Stimulated activated CD4-positive, alpha-beta T cell treated with anti-CD3 and anti-CD28 coated beads, Interleukin-1b, Interleukin-23, amount 100 ng/mL, for 1 hour (primary cell): ENCODE results near the gene HMGCLL1.

Experiments
- DNase-seq, 2 donors: peaks; one replicate each; pipeline ENCODE4 v3.0.0-alpha.2; 2020; ENCODE audit warnings: low read depth in 2 of 2

HMGCLL1 gene

GRCh38 chr6:55531496-55531895 is 47.5 kb downstream of the HMGCLL1 start:
- no peak for DNase-seq

GRCh38 chr6:55530931-55531330 is 48.1 kb downstream of the HMGCLL1 start:
- no peak for DNase-seq

GRCh38 chr6:55528624-55529023 is 50.4 kb downstream of the HMGCLL1 start:
- no peak for DNase-seq

GRCh38 chr6:55524441-55524840 is 54.6 kb downstream of the HMGCLL1 start:
- no peak for DNase-seq

GRCh38 chr6:55518529-55519060 is 60.4 kb downstream of the HMGCLL1 start:
- no peak for DNase-seq

- no peak for DNase-seq
Measured at GRCh38 chr6:55516736-55517135, 62.3 kb downstream of the HMGCLL1 start.

- no peak for DNase-seq
Measured at GRCh38 chr6:55512904-55513303, 66.1 kb downstream of the HMGCLL1 start.

- no peak for DNase-seq
Measured at GRCh38 chr6:55511122-55511800, 67.7 kb downstream of the HMGCLL1 start.

GRCh38 chr6:55499591-55499990 is 79.4 kb downstream of the HMGCLL1 start:
- no peak for DNase-seq

- no peak for DNase-seq
Measured at GRCh38 chr6:55497694-55498093, 81.3 kb downstream of the HMGCLL1 start.

- DNase-seq = no peak
Measured at GRCh38 chr6:55496201-55496600, 82.8 kb downstream of the HMGCLL1 start.

GRCh38 chr6:55495277-55495676 is 83.7 kb downstream of the HMGCLL1 start:
- DNase-seq = no peak

GRCh38 chr6:55494411-55494810 is 84.6 kb downstream of the HMGCLL1 start:
- no peak for DNase-seq

GRCh38 chr6:55492259-55492658 is 86.7 kb downstream of the HMGCLL1 start:
- no peak for DNase-seq

GRCh38 chr6:55490871-55491270 is 88.1 kb downstream of the HMGCLL1 start:
- DNase-seq = no peak

GRCh38 chr6:55474382-55474781 is 104.6 kb downstream of the HMGCLL1 start:
- DNase-seq = no peak

- no peak for DNase-seq
Measured at GRCh38 chr6:55473722-55474121, 105.3 kb downstream of the HMGCLL1 start.

- DNase-seq = no peak
Measured at GRCh38 chr6:55469951-55470366, 109.0 kb downstream of the HMGCLL1 start.

- DNase-seq = no peak
Measured at GRCh38 chr6:55456016-55456415, 123.0 kb downstream of the HMGCLL1 start.

GRCh38 chr6:55450005-55450404 is 129.0 kb downstream of the HMGCLL1 start:
- DNase-seq = no peak

- no peak for DNase-seq
Measured at GRCh38 chr6:55449225-55449624, 129.8 kb downstream of the HMGCLL1 start.

- DNase-seq = no peak
Measured at GRCh38 chr6:55448451-55448850, 130.5 kb downstream of the HMGCLL1 start.

GRCh38 chr6:55447891-55448290 is 131.1 kb downstream of the HMGCLL1 start:
- no peak for DNase-seq

- no peak for DNase-seq
Measured at GRCh38 chr6:55445648-55446204, 133.3 kb downstream of the HMGCLL1 start.
